Measurements from ENCODE around the gene TMEM174.

The TMEM174 gene

GRCh38 chr5:73172951-73173350 is at the start of gene TMEM174:
Gene TMEM174 (plus strand): TSS chr5:73173193. CDS start chr5:73173244, 51 bp downstream.
- DNase-seq = no peak

- no peak for DNase-seq
Measured at GRCh38 chr5:73125289-73125688, 47.7 kb upstream of the TMEM174 start.

- DNase-seq = no peak
Measured at GRCh38 chr5:73126381-73126780, 46.6 kb upstream of the TMEM174 start.

DNA sequence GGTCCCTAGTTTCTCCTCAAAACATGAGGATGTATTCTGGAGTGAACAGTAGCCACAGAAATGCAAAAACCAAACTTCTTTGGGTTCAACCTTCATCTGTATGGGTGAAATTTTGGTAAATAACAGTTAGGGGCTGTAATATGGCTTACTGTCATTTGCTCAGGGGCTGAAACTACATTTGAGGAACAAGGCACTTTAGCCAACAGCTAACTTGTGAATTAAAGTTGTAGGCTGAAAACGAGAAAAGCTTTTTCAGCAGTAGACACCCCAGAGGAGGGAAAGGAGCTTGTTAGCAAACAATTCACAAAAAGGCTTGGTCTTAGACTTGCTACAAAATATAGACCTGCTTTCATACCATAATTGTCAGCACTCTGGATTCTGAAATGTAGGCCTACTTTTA is 46.0 kb upstream of the TMEM174 start:
- no peak for DNase-seq

GRCh38 chr5:73129143-73129542 is 43.9 kb upstream of the TMEM174 start:
- DNase-seq = no peak

- DNase-seq = no peak
Measured at GRCh38 chr5:73130811-73131210, 42.2 kb upstream of the TMEM174 start.

DNA sequence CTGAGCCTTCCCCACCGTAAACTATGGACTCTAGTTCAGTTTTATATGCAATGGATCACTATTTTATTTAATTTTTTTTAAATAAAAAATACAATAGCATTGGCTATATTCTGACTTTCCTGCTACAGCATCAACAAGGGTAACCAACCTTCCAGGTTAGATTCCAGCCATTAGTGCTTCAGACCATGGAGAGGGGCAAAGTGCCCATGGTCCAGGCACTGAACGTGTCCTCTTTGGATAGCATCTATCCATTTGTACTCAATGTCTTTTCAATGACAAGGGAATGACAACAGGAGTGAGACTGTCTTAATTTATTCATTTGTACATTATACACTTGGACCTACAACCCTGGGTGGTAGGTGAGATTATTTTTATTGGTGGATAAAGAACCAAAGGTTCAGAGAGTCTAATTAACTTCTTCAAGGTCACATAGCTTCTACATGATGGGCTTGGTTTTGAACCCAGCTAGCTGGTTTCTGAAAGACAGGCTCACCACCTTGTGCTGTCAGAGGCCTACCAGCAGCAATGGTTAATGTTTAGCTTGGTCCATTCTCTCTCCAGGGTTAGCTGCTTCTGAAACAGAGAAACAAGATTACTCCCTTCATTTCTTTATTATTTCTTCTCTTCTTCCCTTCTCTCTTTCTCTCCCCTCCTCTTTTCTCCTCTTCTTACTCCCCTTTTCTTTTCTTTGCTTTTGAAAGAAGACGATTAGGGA is 41.1 kb upstream of the TMEM174 start:
- no peak for DNase-seq

DNA sequence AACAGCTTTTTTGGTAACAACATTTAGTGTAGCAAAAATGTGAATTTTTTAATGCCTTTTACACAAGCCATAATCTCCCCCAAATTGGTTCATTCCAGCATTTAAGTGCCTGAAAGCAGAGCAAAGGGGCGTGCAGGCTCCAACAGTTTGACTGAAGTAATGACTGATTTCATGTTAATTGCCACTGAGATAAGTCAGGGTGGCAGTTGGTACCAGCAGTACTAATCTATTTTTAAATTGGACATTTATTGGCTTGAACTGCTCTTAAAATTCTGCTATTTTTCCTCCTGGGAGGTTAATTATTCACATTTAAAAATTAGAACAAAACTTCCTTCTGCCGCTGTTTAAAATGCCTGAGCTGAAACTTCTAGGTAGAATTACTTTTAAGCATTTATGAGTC is 40.2 kb upstream of the TMEM174 start:
- DNase-seq = no peak

- DNase-seq = no peak
Measured at GRCh38 chr5:73135021-73135420, 38.0 kb upstream of the TMEM174 start.

DNA sequence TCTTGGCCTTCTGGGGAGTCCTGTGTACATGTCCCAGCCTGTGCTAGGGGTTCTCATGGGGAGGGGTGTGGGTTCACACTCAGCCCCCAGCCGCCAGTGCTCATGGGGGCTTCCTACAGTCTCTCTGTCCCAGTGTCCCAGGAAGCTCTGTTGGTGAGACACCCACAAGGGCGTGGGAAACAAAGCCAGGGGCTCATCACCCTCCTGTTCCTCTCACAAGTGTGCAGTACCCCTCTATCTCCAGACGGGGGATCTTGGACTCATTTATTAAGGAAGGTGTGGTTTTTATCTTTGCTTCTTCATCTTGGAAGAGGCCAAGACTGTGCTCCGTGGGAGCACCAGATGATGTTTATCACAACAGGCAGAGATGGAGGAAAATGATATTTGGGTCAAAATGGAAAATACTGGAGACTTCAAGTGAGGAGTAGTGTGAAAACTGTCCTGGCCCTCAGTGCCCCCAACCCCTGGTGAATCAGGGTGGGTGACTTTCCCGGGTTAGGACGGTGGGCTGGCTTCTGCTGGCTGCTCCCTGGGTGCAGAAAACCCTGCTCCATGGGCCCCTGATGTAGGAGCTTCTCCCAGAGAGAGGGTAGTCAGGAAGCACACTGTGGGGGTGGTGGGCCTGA is 37.5 kb upstream of the TMEM174 start:
- no peak for DNase-seq

GRCh38 chr5:73136055-73136562 is 36.9 kb upstream of the TMEM174 start:
- DNase-seq = no peak

GRCh38 chr5:73137563-73138530 is 35.1 kb upstream of the TMEM174 start:
- DNase-seq = no peak

DNA sequence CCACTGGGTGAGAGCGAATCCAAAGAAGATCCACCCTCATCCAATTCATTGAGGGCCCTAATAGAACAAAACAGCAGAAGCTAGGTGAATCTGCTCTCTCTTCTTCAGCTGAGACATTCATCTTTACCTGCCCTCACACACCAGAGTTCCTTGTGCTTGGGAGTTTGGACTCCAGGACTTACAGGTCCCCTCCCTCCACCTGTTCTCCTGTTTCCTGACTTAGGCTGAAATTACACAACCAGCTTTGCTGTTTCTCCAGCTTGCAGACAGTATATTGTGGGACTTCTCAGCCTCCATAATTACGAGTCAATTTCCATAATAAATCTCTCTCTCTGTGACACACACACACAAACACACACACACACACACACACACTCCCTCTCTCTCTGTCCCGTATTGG is 33.5 kb upstream of the TMEM174 start:
- no peak for DNase-seq

DNA sequence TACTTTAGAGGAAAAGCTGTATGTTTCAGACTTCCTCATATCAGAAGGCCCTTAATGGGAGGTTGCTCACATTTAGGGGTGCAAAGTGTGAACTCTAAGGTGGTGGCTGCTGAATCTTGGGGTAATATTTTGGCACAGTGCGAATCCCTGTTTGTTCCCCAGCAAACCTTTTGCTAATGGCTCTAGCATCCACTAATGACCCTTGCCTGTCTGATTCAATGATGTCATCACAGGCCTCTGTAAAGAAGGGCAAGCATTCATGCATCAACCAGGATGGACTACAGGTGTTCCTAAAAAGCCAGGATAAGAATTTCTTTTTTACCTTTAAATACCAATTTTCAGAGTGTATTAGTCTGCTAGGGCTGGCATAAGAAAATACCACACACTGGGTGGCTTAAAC is 32.2 kb upstream of the TMEM174 start:
- no peak for DNase-seq

GRCh38 chr5:73142035-73142434 is 31.0 kb upstream of the TMEM174 start:
- no peak for DNase-seq

DNA sequence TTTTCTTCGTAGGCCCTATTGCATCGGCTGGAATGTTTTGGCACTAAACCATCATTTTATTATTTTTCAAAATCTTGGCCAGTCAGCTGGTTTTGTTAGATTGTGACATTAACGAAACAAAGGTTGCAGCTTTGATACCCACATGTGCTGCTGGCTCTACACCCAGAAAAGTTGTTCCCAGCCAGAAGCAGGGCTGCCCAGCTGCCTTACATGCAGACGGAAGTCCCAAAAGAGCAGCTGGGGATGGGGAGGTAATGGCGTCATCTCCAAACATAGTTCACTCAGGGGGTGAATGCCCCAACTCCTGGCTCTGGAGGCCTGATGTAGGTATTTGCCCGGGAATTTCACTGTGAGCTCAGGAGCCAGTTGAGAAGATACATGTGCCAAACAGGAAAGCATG is 29.3 kb upstream of the TMEM174 start:
- no peak for DNase-seq

DNA sequence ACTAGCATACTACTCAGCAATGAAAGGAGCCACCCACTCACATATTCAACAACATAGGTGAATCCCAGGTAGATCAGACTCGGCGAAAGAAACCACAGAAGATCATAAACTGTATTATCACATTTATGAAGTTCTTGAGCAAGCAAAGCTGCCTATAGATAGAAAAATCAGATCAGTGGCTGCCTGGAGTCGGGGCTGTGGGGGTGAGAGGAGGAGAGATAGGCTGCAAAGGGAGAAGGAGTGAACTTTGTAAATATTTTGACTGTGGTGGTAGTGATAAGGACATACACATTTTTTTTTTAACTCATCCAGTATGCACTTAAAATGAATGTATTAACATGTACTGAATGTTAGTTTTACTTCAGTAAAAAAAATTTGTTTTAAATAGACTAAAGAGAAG is 23.5 kb upstream of the TMEM174 start:
- DNase-seq = no peak

DNA sequence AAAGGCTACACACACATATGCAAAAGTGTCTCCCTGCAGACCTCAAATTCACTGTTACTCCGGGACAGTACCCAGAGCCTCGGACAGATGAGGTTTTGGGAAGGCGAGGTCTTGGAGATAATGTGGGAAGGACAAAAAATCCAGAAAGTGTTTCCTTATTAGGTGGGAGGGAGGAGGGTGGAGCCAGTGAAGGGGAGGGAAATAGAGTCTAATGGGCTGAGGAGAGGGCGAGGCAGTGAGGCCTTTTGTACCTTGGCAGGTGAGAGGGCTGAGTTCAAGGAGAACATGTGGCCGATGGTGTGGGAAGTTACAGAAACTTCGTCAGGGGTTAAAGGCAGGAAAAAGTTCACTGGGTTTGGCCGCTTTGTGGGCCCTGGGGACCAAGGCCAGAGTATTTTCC is 22.1 kb upstream of the TMEM174 start:
- DNase-seq = no peak

DNA sequence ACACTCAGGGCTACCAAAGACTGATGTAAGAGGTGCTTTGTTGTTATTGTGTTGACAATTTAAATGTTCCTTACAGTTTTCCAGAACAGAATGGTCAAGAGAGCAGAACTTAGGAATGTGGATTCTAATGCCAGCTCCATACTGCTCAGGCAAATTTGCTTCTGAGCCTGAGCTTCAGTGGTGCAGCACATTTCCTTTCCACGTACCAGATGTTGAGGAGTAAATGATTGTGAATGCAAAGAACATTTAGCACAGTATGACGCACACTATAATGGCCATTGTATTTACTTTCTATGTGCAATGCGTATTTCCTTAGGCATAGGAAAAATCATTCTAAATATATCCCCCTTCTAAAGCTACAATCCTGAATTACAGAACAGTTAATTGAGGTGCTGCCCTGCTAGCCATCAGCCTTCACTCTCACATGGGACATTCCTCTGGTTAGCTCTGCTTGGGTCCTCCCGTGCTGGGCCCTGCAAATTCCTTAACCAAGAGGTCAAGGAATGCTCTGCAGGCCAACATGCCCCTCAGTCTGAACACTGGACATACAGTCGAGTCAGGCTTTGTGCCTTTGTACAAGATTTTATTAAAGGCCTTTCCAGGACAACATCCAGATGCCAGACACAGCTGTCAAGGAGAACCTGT is 21.1 kb upstream of the TMEM174 start:
- no peak for DNase-seq

GRCh38 chr5:73152411-73153388 is 20.3 kb upstream of the TMEM174 start:
- no peak for DNase-seq

DNA sequence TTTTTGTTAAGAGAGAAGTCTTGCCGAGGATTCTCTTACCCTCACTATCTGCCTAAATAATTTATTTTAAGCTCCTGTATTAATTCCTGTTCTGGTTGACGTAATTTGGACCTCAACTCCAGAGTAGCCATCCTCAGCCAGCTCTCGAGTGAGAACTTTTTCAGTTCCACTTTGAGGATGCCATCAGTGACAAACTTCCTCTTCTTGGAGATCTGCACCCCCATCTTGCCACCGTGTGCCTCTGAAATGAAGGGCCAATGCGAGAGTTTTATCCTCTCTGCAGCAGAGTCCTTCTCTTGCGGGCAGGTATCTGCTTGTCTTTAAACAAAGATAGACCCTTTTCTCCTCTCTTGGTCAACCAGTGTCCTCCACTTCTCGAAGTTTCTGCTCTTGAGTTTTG is 19.5 kb upstream of the TMEM174 start:
- DNase-seq = no peak
